GM04504 (cell line): ENCODE measurements around the gene RRAS.

Experiments
- DNase-seq: peaks from one replicate; pipeline ENCODE4 v3.0.0-alpha.2; 2012; ENCODE audit warnings: low read depth

The RRAS gene

DNA sequence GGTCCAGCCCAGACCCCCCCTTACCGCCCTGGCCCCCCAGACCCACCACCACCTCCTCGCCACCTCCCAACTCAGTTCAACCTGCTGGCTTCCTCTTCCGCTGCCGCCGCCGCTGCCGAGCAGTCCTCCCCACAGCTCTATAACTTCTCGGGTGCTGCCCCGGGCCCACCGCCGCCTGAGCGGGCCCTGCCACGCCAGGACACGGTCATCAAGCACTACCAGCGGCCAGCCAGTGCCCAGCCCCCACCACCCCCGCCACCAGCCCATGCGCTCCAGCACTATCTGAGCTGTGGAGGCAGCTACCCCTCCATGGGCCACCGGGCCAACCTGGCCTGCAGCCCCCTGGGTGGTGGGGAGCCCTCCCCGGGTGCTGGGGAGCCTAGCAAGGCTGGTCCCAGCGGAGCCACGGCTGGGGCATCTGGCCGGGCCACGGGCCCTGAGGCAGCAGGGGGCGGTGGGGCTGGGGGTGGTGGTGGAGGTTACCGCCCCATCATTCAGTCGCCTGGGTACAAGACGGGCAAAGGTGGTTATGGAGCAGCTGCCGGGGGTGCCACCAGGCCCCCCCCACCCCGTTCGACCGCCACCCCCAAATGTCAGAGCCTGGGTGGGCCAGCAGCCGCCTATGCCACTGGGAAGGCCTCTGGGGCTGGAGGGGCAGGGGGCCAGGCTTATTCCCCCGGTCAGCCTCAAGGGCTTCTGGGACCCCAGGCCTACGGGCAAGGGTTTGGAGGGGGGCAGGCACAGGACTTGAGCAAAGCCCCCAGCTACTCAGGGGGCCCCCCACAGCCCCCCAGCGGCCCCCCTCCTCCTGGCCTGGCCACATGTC, 44.7 kb downstream of the RRAS start:
- no peak for DNase-seq

GRCh38 chr19:49594157-49594992, 45.6 kb downstream of the RRAS start:
- no peak for DNase-seq

- DNase-seq: peak; percentile 78
Observed at GRCh38 chr19:49593233-49594113, 46.5 kb downstream of the RRAS start.

GRCh38 chr19:49592486-49593232, 47.3 kb downstream of the RRAS start:
- no peak for DNase-seq

GRCh38 chr19:49591731-49592485, 48.0 kb downstream of the RRAS start:
- no peak for DNase-seq

DNA sequence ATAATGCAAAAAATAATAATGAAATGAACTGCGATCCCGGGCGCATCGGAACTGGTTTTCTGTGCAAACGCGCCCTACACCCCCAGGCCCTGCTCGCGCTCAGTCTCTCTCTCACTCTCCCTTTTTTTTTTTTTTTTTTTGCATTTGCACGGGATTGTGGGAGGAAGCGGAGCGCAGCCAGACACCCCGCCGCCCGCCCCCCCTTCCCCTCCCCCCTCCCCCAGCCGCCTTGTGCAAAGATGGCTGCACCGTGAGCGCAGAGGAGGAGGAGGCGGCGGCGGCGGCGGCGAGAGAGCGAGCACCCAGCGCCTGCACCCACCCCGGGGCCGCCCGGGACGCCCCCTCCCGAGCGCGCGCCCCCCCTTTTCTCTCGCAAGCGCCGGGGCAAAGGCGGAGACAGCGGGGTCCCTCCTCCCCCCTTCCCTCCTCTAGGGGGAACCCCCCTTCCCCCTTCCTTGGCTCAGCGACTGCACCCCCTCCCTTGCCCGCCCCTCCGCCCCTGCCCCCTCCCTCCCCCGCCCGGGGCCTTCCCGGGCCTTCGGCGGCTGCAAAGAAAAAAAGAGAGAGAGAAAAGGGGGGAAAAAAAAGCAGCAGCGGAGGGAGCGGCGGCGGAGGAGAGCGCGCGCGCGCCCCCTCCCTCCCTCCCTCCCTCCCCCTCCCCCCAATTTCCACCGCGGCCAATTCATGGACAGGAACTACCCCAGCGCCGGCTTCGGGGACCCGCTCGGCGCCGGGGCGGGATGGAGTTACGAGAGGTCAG, 48.8 kb downstream of the RRAS start, which contains the start of gene PRR12:
Gene PRR12 (plus strand): TSS at position 212 of the 760 bp plus-strand sequence. CDS start 473 bp downstream, at position 685.
- DNase-seq: no peak

GRCh38 chr19:49590071-49590970, 49.6 kb downstream of the RRAS start:
- DNase-seq: peak; percentile 86

- DNase-seq: no peak
Observed at GRCh38 chr19:49589502-49589905, 50.4 kb downstream of the RRAS start.

- DNase-seq: no peak
Observed at GRCh38 chr19:49588365-49589122, 51.4 kb downstream of the RRAS start.

- DNase-seq: no peak
Observed at GRCh38 chr19:49587227-49587626, 52.7 kb downstream of the RRAS start.
